Esophagus squamous epithelium (tissue), 5 donors: ENCODE results near the gene RARS2. TPM values are rescaled to one million over a fixed set of nuclear protein-coding genes. Genes with fewer than 3 reads are reported as not detected.
"Not testable (repeated sequence)": the region's sequence is repeated elsewhere in the genome, so short reads cannot be mapped to it uniquely, and the experiment has no call there.

Source experiments
- DNase-seq: peaks from one replicate; lab custom pipeline; 2025; lab: John Stamatoyannopoulos, UW
- H3K27ac ChIP-seq, 4 donors: fragments of 200-600 bp; sonication (generic); one replicate each; pipeline ENCODE4 v1.5.1; 2016 to 2019; ENCODE audit warnings: mild to moderate bottlenecking in 1 of 4
- H3K27me3 ChIP-seq, 4 donors: fragments of 200-600 bp; sonication (generic); 1 replicate in 3 of 4; 2 replicates in 1 of 4; pipeline versions ENCODE4 v1.5.1 to v1.6.0; 2017 to 2021; ENCODE audit warnings: antibody characterized with exemption in 1 of 4
- H3K36me3 ChIP-seq, 3 donors: fragments of 200-600 bp; sonication (generic); one replicate each; pipeline ENCODE4 v1.5.1; 2016 to 2019
- H3K4me1 ChIP-seq, 3 donors: fragments of 200-600 bp; sonication (generic); one replicate each; pipeline ENCODE4 v1.5.1; 2017 to 2019
- H3K4me3 ChIP-seq, 4 donors: fragments of 200-600 bp; sonication (generic); 1 replicate in 3 of 4; 2 replicates in 1 of 4; pipeline ENCODE4 v1.5.1; 2016 to 2019; ENCODE audit warnings: mild to moderate bottlenecking in 2 of 4, moderate library complexity in 1 of 4
- H3K9me3 ChIP-seq, 3 donors: fragments of 200-600 bp; sonication (generic); one replicate each; pipeline ENCODE4 v1.5.1; 2016 to 2019
- CTCF ChIP-seq, 6 experiments: fragments of 450-650 bp in 4 of 6; fragments of 200-600 bp in 2 of 6; sonication (generic) in 2 of 6; IDR thresholded peaks; one replicate each; pipeline ENCODE4 v1.5.1; 2016 to 2019; ENCODE audit warnings: antibody characterized with exemption in 6 of 6, mild to moderate bottlenecking in 4 of 6, moderate library complexity in 4 of 6
- POLR2A ChIP-seq, 4 donors: fragments of 450-650 bp; IDR thresholded peaks; one replicate each; pipeline ENCODE4 v1.6.1; 2017; ENCODE audit warnings: antibody characterized with exemption in 4 of 4, mild to moderate bottlenecking in 4 of 4, moderate library complexity in 3 of 4
- WGBS, 2 donors: methylation state at CpG; one replicate each; pipeline ENCODE4 v1.1.5; 2018; 5-methylcytosine and 5-hydroxymethylcytosine counted together
- intact Hi-C: fragments of 100-400 bp; cut with DNase I; formaldehyde crosslinking; loops from one replicate; pipeline ENCODE4 v1.15.0; 2022
- total RNA-seq, 4 donors: library from RNA; depleted of rRNA; stranded (reverse); fragments of >200 nt; gene quantifications; one replicate each; pipeline ENCODE4 v1.1.0, GENCODE V29; 2016
- donor health status: DM: yes; HTN: yes; CAD: no.

RARS2 gene
- total RNA-seq, 4 donors from 2014 or later, result 9.6 to 24.1 (median 21.9) TPM

DNA sequence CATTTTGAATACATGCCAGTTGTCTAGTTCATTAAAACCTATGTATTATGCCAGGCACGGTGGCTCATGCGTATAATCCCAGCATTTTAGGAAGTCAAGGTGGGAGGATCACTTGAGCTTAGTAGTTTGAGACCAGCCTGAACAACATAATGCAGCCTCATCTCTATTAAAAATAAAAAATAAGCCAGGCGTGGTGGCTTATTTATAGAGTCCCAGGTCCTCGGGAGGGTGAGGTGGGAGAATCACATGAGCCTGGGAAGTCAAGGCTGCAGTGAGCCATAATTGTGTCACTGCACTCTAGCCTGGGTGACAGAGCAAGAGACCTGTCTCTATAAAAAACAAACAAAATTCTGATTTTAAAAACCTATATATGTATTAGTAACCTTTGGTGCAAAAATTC is 27.6 kb upstream of the RARS2 start:
- DNase-seq, result no peak
- no peak overlapping the region for H3K27ac ChIP-seq
- H3K27me3 ChIP-seq, result no peaks in the 10 kb centered on the region
- 60 to 85% methylated on average over 4 of the region's 4 CpGs for WGBS, 2 donors
- H3K36me3 ChIP-seq, result peaks cover 0 to 32% (median 6%) of the 10 kb centered on the region in 3 donors
- H3K4me3 ChIP-seq, result no peak overlapping the region
- no peaks in the 10 kb centered on the region for H3K9me3 ChIP-seq
- no peak for TF ChIP-seq POLR2A (IDR thresholded peaks at IDR 0.05)
- no peak for TF ChIP-seq CTCF (IDR thresholded peaks at IDR 0.05)
- intact Hi-C loops, result no loop called here
- H3K4me1 ChIP-seq, result peaks cover 0 to 10% (median 0%) of the 10 kb centered on the region in 3 donors

- H3K4me1 ChIP-seq, H3K27me3 ChIP-seq, H3K27ac ChIP-seq, intact Hi-C loops, H3K4me3 ChIP-seq, H3K9me3 ChIP-seq, DNase-seq: not testable (repeated sequence)
- peaks cover 0 to 57% (median 6%) of the 10 kb centered on the region in 3 donors for H3K36me3 ChIP-seq
- WGBS, 2 donors, result 100% methylated on average over 2 of the region's 2 CpGs
Measured at GRCh38 chr6:87613018-87613417, 23.2 kb upstream of the RARS2 start.

GRCh38 chr6:87608802-87609201 is 19.0 kb upstream of the RARS2 start:
- no peaks in the 10 kb centered on the region for H3K9me3 ChIP-seq
- H3K4me1 ChIP-seq, result no peaks in the 10 kb centered on the region
- DNase-seq, result no peak
- H3K4me3 ChIP-seq, result no peak overlapping the region
- H3K36me3 ChIP-seq, result peaks cover 0 to 72% (median 6%) of the 10 kb centered on the region in 3 donors
- no peaks in the 10 kb centered on the region for H3K27me3 ChIP-seq
- TF ChIP-seq CTCF (IDR thresholded peaks at IDR 0.05), result no peak
- TF ChIP-seq POLR2A (IDR thresholded peaks at IDR 0.05), result no peak
- WGBS, 2 donors, result 90 to 93% methylated on average over 3 of the region's 3 CpGs
- H3K27ac ChIP-seq, result no peak overlapping the region
- intact Hi-C loops, result no loop called here

- Histone ChIP-seq H3K4me3 (no peak overlapping the region), H3K9me3 (no peaks in the 10 kb centered on the region), H3K36me3 (peaks cover 0 to 49% (median 0%) of the 10 kb centered on the region in 3 donors), H3K4me1 (no peaks in the 10 kb centered on the region), H3K27ac (no peak overlapping the region), H3K27me3 (no peaks in the 10 kb centered on the region)
- WGBS, 2 donors, result 73 to 84% methylated on average over 2 of the region's 2 CpGs
- no peak for TF ChIP-seq CTCF (IDR thresholded peaks at IDR 0.05)
- no peak for DNase-seq
- intact Hi-C loops, result no loop called here
Measured at GRCh38 chr6:87606199-87606598, 16.4 kb upstream of the RARS2 start.

- Histone ChIP-seq H3K9me3 (no peaks in the 10 kb centered on the region), H3K4me1 (no peaks in the 10 kb centered on the region), H3K27me3 (no peaks in the 10 kb centered on the region), H3K4me3 (no peak overlapping the region), H3K36me3 (peaks cover 0 to 19% (median 0%) of the 10 kb centered on the region in 3 donors), H3K27ac (no peak overlapping the region)
- WGBS, 2 donors, result 79 to 90% methylated on average over 1 of the region's 1 CpG
- intact Hi-C loops, result no loop called here
- TF ChIP-seq CTCF (IDR thresholded peaks at IDR 0.05) (no peak), POLR2A (IDR thresholded peaks at IDR 0.05) (no peak)
- DNase-seq, result no peak
Measured at GRCh38 chr6:87600576-87600975, 10.8 kb upstream of the RARS2 start.

DNA sequence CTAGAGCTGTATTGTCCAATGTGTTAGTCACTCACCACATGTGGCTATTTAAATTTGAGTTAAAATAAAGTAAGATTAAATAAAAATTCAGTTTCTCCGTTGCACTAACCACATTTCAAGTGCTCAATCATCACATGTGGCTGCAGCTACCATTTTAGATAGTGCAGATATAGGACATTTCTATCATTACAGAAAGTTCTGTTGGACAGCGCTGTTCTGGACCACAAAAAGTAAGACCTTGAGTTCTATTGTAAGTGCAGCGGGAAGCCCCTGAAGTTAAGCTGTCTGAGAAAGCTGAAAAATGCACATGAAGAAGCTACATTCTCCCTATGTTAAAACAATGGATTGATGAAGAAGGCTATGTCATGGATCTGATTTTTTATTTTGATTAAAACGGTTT is 1.2 kb upstream of the RARS2 start:
- H3K4me1 ChIP-seq, result peaks cover 6 to 52% (median 29%) of the 10 kb centered on the region in 3 donors
- peaks cover 0 to 27% (median 0%) of the 10 kb centered on the region in 3 donors for H3K36me3 ChIP-seq
- WGBS, 2 donors, result 58 to 65% methylated on average over 4 of the region's 4 CpGs
- intact Hi-C loops, result no loop called here
- H3K27me3 ChIP-seq, result no peaks in the 10 kb centered on the region
- no peak for DNase-seq
- TF ChIP-seq POLR2A (IDR thresholded peaks at IDR 0.05) (no peak), CTCF (IDR thresholded peaks at IDR 0.05) (no peak)
- H3K4me3 ChIP-seq, result peak overlapping the region; percentile 64 to 94 (median 78)
- H3K9me3 ChIP-seq, result no peaks in the 10 kb centered on the region
- H3K27ac ChIP-seq, result no peak overlapping the region
